Measurements from ENCODE around the gene DNAJB8.

Gene DNAJB8

GRCh38 chr3:128463771-128464170, 2.9 kb downstream of the DNAJB8 start:
- DNase-seq: no peak

GRCh38 chr3:128463354-128463753, 3.3 kb downstream of the DNAJB8 start:
- DNase-seq: no peak

DNA sequence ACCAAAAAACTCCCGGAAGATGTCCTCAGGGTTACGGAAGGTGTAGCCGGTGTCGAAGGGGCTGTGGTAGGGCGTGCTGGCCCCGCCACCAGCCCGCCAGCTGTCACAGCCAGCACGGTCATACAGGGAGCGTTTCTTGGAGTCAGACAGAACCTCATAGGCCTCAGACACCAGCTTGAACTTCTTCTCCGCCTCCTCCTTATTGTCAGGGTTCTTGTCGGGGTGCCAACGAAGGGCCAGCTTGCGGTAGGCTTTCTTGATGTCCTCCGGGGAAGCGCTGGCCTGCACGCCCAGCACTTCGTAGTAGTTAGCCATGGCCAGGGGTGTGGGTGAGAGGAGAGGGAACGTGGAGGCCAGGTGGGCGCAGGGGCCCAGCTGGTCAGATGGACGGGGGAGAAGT, 3.8 kb downstream of the DNAJB8 start:
- no peak for DNase-seq

DNA sequence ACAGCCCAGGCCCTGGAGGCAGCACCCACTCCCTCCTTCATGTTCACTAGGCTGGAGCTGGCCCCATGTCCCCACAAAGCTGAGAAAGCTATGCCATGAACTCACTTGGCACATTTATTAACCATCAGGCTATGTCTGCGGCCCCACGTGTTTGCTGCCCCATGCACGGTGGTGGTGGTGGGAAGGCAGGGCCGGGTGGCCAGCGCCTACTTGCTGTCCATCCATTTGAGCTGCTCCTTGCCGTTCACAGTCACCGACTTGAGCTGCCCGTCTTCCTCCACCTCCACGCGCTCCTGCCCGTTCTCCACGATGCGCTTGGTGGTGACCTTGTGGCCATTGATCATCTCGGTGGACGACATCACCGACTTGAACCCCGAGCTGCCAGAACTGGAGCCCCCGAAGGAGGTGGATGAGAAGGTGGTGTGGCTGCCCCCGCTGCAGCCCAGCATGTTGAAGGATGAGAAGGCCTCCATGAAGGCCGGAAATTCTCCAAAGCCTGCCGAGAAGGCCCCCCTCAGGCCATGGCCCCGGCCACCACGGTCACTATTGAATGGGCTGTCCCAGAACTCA, 4.3 kb downstream of the DNAJB8 start:
- no peak for DNase-seq

DNA sequence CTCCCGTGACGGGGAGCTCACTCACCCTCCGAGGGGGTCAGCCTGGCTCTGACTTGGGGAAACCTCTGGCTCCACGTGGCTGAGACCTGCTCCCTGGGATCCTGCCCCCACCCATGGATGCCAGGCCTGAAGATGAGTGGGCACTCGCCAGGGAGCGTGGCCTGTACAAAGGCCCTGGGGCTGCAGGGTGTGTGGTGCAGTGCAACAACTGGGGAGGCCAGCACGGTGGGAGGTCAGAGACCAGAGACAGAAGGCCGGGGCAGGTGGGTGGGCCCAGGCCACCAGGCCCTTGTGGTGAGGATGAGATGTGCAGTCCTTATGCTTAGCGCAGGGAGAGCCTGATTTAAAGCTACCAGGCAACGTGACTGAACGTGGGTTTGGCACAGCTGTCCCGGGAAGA, 5.0 kb downstream of the DNAJB8 start:
- no peak for DNase-seq

- no peak for DNase-seq
Measured at GRCh38 chr3:128459461-128459820, 7.2 kb downstream of the DNAJB8 start.

DNA sequence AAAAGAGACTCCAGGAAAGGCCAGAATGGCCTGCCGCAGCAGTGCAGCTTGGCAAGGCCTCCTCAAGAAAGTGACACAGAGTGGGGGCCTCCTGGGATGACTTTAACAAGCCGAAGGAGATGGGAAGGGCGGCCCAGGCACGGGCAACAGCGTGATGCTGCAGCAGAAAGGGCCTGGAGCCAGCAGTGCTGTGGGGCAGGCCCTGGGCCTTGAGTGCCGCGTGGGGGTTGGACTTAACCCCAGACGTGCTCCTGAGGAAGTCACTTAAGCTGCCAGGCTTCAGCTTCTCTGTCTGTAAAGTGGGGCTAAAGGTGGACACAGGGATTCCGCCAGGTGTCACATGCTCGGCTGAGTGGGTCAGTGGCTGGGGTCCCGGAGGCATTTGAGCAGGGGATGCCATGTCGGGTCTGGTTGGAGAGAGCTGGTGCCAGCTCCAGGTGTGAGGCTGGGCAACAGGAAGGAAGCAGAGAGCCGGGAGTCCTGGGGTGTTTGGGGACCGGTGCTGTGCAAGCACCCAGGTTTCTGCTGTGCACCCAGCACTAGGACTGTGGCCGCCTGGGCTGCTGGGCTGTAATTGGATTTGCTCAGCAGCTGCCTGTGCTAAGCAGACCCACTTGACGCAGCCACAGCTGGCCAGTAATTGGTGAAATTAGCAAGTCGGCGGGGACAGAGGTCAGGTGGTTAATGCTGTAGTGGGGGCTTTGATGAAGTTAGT, 7.8 kb downstream of the DNAJB8 start:
- DNase-seq: no peak

GRCh38 chr3:128457937-128458336, 8.8 kb downstream of the DNAJB8 start:
- no peak for DNase-seq

GRCh38 chr3:128456776-128457715, 9.6 kb downstream of the DNAJB8 start:
- no peak for DNase-seq

DNA sequence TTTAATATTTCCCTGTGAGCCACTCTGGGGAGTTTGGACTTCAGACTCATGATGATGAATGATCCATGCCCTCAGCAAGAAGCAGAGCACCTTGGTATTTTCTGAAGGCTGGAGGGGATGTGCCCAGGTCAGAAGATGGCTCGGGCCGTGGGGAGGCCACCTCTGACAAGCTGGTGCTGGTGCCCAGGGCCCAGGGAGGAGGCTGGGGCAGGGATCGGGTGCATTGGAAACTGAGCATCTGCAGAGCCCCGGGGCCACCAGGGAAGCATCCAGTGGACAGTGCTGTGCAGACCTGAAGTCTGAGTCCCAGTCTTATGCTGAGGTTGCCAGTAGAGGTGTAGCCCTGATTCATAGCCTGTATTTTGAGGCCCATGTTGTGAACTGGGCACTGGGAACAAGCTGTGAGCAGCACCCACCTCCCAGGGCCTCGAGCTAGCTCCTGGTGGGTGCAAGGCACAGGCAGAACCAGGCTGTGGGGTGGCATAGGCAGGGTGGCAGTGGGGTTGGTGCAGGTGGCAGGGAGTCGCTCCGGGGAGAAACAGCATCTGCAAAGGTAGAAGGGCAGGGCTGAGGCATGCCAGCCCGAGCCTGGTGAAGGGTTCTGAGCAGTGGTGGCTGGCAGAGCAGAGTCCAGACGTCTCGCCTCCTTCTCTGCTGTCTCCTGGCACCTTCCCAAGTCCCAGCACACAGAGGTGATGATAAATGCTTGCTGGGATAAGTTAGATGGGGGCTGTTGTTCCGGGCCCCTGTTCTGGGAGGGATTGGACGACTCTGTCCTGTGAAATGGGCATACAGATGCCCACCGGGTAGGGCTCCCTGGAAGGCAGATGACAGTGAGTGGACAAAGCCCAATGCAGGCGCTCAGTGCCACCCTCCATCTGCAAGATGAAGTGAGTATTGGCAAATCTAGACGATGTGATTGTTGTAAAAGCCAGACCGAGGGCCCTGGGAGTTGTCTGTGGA, 10.6 kb downstream of the DNAJB8 start:
- DNase-seq: no peak

DNA sequence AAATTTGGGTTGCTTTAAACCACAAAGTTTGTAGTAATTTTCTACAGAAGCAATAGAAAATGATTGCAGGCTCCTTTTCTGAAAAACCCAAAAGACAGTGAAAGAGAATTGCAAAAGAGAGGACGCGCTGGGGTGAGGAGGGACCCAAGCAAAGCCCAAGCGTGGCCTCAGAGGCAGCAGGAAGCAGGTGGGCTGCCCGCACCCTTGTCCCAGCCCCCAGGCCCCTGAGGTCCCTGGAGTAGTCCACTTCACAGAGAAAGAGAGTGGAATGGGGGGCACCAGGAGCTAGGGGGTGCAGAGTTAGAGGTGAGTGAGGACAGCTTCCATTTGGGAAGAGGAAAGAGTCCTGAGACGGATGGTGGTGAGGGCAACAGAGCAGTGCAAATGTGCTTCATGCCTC, 11.6 kb downstream of the DNAJB8 start:
- no peak for DNase-seq

DNA sequence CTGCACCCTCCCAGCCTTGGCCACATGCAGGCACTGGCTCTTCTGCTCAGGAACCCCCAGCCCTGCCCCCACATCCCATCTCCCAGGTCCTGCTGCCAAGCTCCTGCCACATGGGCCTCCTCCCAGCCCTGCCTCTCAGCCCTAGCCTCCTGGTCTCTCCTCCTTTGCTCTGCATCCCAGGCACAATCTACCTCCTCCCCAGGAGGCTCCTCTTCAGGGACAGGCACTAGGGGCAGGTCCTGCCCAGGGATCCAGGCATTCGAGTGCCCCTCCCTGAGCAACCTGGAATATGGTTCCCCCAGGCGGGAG, 12.4 kb downstream of the DNAJB8 start:
- DNase-seq: no peak

GRCh38 chr3:128453501-128454309, 13.0 kb downstream of the DNAJB8 start:
- DNase-seq: no peak

DNA sequence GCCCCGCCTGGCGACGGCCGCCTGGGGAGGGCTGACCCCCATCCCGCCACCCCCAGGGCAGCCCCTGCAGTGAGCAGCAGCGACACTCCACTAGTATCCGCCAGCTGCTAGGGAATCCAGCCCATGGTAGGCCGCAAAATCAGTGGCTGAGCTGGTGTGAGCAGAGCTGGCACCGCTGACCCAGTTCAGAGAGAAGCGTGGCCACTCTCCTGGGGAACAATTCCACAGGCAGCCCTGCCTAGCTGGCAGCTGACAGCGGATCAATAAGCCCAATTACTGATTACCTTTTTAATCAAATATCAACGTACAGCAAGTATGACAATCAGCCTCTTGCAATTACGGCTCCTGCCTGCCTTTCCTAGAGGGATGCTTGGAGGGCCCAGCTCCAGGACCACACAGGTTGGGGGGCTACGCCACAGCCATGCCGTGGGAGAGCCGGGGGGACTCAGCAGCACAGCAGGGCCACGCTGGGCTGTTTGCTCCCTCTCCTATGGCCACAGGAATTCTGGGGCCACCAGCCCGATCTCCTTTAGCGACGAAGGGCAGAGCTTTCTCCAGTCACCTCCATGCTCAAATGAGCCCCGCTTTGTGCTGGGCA, 13.9 kb downstream of the DNAJB8 start:
- no peak for DNase-seq

GRCh38 chr3:128452120-128452519, 14.6 kb downstream of the DNAJB8 start:
- DNase-seq: no peak

- DNase-seq: no peak
Measured at GRCh38 chr3:128449111-128449638, 17.5 kb downstream of the DNAJB8 start.

DNA sequence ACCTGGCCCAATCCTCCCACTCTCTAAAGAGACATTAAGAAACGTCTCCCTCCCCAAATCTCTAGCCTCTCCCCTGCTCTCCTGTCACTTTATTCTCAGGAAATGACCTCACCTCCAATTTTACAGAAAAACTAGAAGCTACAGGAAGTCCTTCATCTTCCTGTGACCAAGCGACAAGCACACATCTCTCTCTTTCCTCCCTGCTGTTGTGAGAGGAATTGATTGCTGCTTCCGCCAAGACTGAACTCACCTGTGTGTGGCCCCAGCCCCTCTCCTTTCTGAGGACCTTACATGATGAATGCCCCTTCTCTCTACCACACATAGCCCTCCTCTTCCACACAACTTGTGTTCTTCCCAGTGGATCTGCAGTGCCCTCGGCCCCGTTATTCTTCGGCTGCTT, 18.2 kb downstream of the DNAJB8 start:
- DNase-seq: peak; percentile 34

DNA sequence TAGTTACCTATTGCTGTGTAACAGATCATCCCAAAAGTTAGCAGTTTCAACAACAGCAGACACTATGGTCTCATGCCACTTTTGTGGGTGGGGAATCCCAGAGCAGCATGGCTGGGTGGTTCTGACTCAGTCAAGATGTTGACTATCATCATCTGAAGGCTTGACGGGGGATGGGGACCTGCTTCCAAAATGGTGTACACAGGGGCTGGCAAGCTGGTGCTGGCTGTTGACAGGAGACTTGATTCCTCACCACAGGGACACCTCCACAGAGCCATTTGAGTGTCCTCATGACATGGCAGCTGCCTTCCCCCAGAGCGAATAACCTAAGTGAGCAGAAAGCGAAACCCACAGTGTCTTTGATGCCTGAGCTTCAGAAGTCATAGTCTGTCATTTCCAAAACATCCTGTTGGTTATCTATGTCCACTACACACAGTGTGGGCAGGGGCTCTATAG, 19.1 kb downstream of the DNAJB8 start:
- no peak for DNase-seq

DNA sequence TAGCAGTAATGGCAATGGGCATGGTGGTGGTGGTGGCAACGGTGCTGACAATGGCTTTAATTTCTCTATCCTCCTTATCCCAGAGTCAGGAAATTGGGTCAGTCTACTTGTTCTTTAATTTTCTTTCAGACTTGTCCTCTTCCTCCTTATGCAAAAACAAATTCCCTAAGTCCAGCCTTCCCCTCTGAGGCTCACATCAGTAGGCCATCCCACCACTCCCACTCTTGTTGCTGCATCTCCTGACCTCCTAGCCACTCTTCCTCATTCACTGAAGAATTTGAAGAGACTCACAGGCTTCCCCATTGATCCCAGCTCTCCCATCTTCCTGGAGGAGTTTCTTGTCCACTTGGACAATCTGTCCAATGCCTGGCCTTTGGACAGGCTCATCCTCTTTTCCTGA, 19.9 kb downstream of the DNAJB8 start:
- DNase-seq: no peak

DNA sequence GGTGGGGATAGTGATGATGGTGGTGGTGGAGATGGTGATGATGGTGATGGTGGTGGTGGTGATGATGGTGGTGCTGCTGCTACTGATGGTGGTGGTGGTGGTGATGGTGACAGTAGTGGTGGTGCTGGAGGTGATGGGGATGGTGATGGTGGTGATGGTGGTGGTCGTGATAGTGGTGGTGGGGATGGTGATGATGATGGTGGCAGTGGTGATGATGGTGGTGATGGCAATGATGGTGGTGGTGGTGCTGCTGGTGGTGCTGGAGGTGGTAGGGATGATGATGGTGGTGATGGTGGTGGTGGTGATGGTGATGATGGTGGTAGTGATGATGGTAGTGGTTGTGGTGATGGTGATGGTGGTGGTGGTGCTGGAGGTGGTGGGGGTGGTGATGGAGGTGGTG, 21.3 kb downstream of the DNAJB8 start:
- no peak for DNase-seq

DNA sequence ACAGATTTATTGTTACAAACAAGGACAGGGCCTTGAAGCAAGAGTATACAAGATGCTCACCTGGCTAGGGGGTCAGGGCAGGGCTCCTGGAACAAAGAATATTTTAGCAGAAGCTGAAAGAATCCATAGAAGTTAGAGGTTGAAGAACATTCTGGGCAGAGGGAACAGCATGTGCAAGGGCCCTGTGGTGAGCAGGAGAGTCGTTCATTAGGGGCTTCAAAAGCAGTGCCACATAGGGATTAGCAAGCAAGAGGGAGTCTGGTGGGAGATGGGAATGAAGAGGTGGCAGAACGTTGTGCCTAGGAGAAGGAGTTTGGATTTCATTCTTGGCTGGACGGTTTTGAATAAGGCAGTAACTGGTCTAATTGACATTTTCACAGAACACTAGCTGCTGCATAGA, 22.9 kb downstream of the DNAJB8 start:
- no peak for DNase-seq
